HFF-Myc (cell line): Measurements from ENCODE around the gene ZBTB7A.

Source experiments
- DNase-seq: peaks from one replicate; pipeline ENCODE4 v3.0.0-alpha.2; 2011; ENCODE audit warnings: low read depth; ENCODE audit errors: extremely low read depth
- H3K4me3 ChIP-seq: replicated peaks from 2 replicates; pipeline ENCODE4 v1.5.1; 2011; ENCODE audit warnings: low read depth, mild to moderate bottlenecking, control low read depth, low read length
- TF ChIP-seq, protein P1 (sequence below): IDR thresholded peaks from 2 replicates; pipeline ENCODE4 v1.5.1; 2012; ENCODE audit warnings: mild to moderate bottlenecking, low read depth, low read length, control low read depth; ENCODE audit errors: missing control alignments

The ZBTB7A gene

DNA sequence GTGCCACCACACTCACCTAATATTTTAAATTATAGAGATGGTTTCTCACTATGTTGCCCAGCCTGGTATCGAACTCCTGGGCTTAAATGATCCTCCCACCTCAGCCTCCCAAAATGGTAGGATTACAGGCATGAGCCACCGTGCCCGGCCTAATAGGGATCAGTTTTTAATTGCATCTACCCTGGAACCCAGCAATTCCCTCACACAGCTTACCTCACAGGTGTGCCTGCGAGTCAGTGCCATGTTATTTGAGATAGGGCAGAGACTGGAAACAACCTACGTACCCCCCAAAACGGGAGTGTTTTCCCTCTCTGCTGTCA, 42.9 kb upstream of the ZBTB7A start:
- H3K4me3 ChIP-seq: no peak overlapping the region
- TF ChIP-seq, protein P1, sequence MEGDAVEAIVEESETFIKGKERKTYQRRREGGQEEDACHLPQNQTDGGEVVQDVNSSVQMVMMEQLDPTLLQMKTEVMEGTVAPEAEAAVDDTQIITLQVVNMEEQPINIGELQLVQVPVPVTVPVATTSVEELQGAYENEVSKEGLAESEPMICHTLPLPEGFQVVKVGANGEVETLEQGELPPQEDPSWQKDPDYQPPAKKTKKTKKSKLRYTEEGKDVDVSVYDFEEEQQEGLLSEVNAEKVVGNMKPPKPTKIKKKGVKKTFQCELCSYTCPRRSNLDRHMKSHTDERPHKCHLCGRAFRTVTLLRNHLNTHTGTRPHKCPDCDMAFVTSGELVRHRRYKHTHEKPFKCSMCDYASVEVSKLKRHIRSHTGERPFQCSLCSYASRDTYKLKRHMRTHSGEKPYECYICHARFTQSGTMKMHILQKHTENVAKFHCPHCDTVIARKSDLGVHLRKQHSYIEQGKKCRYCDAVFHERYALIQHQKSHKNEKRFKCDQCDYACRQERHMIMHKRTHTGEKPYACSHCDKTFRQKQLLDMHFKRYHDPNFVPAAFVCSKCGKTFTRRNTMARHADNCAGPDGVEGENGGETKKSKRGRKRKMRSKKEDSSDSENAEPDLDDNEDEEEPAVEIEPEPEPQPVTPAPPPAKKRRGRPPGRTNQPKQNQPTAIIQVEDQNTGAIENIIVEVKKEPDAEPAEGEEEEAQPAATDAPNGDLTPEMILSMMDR: no peak
- DNase-seq: no peak

DNA sequence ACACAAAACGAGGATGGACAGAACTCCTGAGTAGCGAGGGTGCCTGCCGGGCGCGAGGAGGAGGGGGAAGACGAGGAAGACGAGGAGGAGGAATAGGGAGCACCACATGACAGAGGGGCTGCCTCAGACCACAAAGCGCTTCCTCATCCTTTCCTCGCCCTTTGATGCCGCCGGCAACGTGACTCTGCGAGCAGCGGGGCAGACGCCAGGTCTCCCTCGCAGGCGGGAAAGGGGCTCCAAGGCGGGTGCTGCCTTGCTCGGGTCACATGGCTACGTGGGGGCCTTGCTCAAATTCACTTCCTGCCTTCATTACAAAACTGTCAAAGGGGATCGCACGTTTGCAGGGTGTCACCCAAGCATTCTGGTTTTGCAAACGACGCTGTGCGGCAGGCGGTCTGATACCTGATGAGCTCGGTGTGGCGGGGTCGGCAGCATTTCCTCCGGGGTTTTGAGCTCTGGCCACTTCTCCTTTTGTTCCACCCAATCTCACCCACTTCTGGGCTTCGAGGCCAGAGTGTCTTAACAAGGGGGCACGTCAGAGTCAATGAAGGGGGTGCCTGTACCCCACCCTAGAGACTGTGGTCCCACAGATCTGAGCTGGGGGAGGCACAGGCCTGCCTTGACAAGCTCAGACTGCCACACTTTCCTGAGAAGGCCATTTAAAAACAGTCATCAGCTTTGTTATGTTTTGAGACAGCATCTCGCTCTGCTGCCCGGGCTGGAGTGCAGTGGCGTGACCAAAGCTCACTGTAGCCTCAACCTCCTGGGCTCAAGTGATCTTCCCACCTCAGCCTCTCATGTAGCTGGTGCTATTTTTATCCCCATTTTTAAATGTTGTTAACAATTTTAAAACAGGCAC, 42.3 kb upstream of the ZBTB7A start:
- no peak for DNase-seq
- TF ChIP-seq, protein P1: no peak
- H3K4me3 ChIP-seq: no peak overlapping the region

GRCh38 chr19:4103080-4103433, 36.4 kb upstream of the ZBTB7A start:
- no peak overlapping the region for H3K4me3 ChIP-seq
- no peak for DNase-seq
- TF ChIP-seq, protein P1: no peak

GRCh38 chr19:4102339-4103079, 35.8 kb upstream of the ZBTB7A start:
- no peak for DNase-seq
- TF ChIP-seq, protein P1: no peak
- H3K4me3 ChIP-seq: no peak overlapping the region

- DNase-seq: no peak
- H3K4me3 ChIP-seq: no peak overlapping the region
- TF ChIP-seq, protein P1: no peak
Measured at GRCh38 chr19:4101496-4101770, 34.7 kb upstream of the ZBTB7A start.

- TF ChIP-seq, protein P1: no peak
- no peak overlapping the region for H3K4me3 ChIP-seq
- DNase-seq: no peak
Measured at GRCh38 chr19:4100647-4101495, 34.2 kb upstream of the ZBTB7A start.
